SK-N-SH (cell line): ENCODE measurements around the gene CHKB. TPM values are rescaled to one million over a fixed set of nuclear protein-coding genes. Genes with fewer than 3 reads are reported as not detected.

ENCODE experiments used
- CTCF ChIA-PET: fragments of 300-600, 350-600 bp; formaldehyde crosslinking; extraction: SDS; loops from one replicate; lab custom pipeline; 2021; lab: Yijun Ruan, JAX
- POLR2A ChIA-PET: fragments of 350-600 bp; sonication (Branson Sonifier 250); formaldehyde crosslinking; extraction: SDS; loops from one replicate; lab custom pipeline; 2020; ENCODE audit warnings: antibody characterized with exemption, inconsistent platforms; lab: Yijun Ruan, JAX
- DNase-seq: peaks from one replicate; pipeline ENCODE4 v3.0.0; 2012
- H2AFZ ChIP-seq: fragments of 200-600 bp; sonication (generic); 2 replicates; pipeline ENCODE4 v1.8.1; 2016; ENCODE audit warnings: antibody characterized with exemption, mild to moderate bottlenecking, low read depth
- H3F3A ChIP-seq: fragments of 200-600 bp; sonication (generic); replicated peaks from 2 replicates; pipeline ENCODE3; 2016; ENCODE audit warnings: antibody characterized with exemption, mild to moderate bottlenecking; ENCODE audit not compliant: insufficient read depth
- H3K27ac ChIP-seq, 2 experiments: fragments of 200-500 bp in 1 of 2; fragments of 200-600 bp in 1 of 2; sonication (Bioruptor generic) in 1 of 2; sonication (generic), shearing (Covaris generic) in 1 of 2; 2 replicates each; pipeline versions ENCODE4 v1.5.1 to v1.6.1; 2014 to 2016; ENCODE audit warnings: low read depth in 2 of 2, inconsistent platforms in 1 of 2, low read length in 1 of 2, mild to moderate bottlenecking in 1 of 2, mixed read lengths in 1 of 2
- H3K27me3 ChIP-seq: fragments of 200-600 bp; sonication (generic), shearing (Covaris generic); 2 replicates; pipeline ENCODE4 v1.6.1; 2016; ENCODE audit warnings: mixed run types; ENCODE audit not compliant: insufficient read depth
- H3K36me3 ChIP-seq, 2 experiments: fragments of 200-500 bp in 1 of 2; fragments of 200-600 bp in 1 of 2; sonication (Bioruptor generic) in 1 of 2; sonication (generic) in 1 of 2; replicated peaks in 1 of 2; 2 replicates each; pipeline versions ENCODE3 to v1.5.1; 2014 to 2016; ENCODE audit warnings: low read length in 1 of 2, mild to moderate bottlenecking in 1 of 2; ENCODE audit not compliant: insufficient read depth in 2 of 2, control insufficient read depth in 1 of 2
- H3K4me1 ChIP-seq, 2 experiments: fragments of 200-500 bp in 1 of 2; fragments of 200-600 bp in 1 of 2; sonication (Bioruptor generic) in 1 of 2; sonication (generic), shearing (Covaris generic) in 1 of 2; 2 replicates each; pipeline versions ENCODE4 v1.5.1 to v1.6.1; 2014 to 2016; ENCODE audit warnings: low read depth in 1 of 2, low read length in 1 of 2, mixed run types in 1 of 2; ENCODE audit not compliant: insufficient read depth in 2 of 2, control insufficient read depth in 1 of 2
- H3K4me2 ChIP-seq: fragments of 200-600 bp; sonication (generic), shearing (Covaris generic); 2 replicates; pipeline ENCODE4 v1.6.1; 2017; ENCODE audit warnings: mixed run types
- H3K4me3 ChIP-seq, 2 experiments: fragments of 200-500 bp in 1 of 2; fragments of 200-600 bp in 1 of 2; sonication (Bioruptor generic) in 1 of 2; sonication (generic), shearing (Covaris generic) in 1 of 2; 2 replicates each; pipeline versions ENCODE4 v1.5.1 to v1.8.1; 2014 to 2016; ENCODE audit warnings: low read depth in 2 of 2, inconsistent platforms in 1 of 2, low read length in 1 of 2, mild to moderate bottlenecking in 1 of 2, mixed read lengths in 1 of 2, moderate library complexity in 1 of 2
- H3K79me2 ChIP-seq: fragments of 200-600 bp; sonication (generic); 2 replicates; pipeline ENCODE4 v1.8.1; 2017; ENCODE audit warnings: mild to moderate bottlenecking; ENCODE audit not compliant: insufficient read depth
- H3K9ac ChIP-seq: fragments of 200-600 bp; sonication (generic); 2 replicates; pipeline ENCODE4 v1.6.1; 2017; ENCODE audit warnings: mixed run types
- H3K9me2 ChIP-seq: fragments of 200-600 bp; sonication (generic); 2 replicates; pipeline ENCODE4 v1.6.1; 2017; ENCODE audit warnings: mixed run types
- H3K9me3 ChIP-seq: fragments of 200-600 bp; sonication (generic); 2 replicates; pipeline ENCODE4 v1.6.1; 2017; ENCODE audit warnings: mixed run types, mild to moderate bottlenecking, moderate library complexity
- H4K20me1 ChIP-seq: fragments of 200-600 bp; sonication (generic); 2 replicates; pipeline ENCODE4 v1.6.1; 2017; ENCODE audit warnings: mild to moderate bottlenecking, mixed run types; ENCODE audit not compliant: insufficient read depth
- CHD2 ChIP-seq: fragments of 150-350 bp; IDR thresholded peaks from 2 replicates; pipeline ENCODE4 v1.6.1; 2018; ENCODE audit warnings: low read length; ENCODE audit not compliant: partially characterized antibody
- ELF1 ChIP-seq: IDR thresholded peaks from 2 replicates; pipeline ENCODE4 v1.4.0; 2012
- EZH2phosphoT487 ChIP-seq: fragments of 200-600 bp; sonication (generic); IDR thresholded peaks from 2 replicates; pipeline ENCODE4 v1.6.1; 2017; ENCODE audit warnings: low read depth, mixed run types, mild to moderate bottlenecking, antibody characterized with exemption, moderate library complexity, borderline replicate concordance
- FOXJ3 ChIP-seq: sonication (generic); formaldehyde crosslinking; IDR thresholded peaks from 2 replicates; pipeline ENCODE4 v1.5.1; 2020; ENCODE audit warnings: mild to moderate bottlenecking, missing genetic modification reagents
- FOXM1 ChIP-seq: IDR thresholded peaks from 2 replicates; pipeline ENCODE4 v1.4.0; 2012; ENCODE audit warnings: low read depth, mild to moderate bottlenecking
- GABPA ChIP-seq: IDR thresholded peaks from 2 replicates; pipeline ENCODE4 v1.4.0; 2012; ENCODE audit warnings: low read depth, mild to moderate bottlenecking
- MEF2A ChIP-seq: IDR thresholded peaks from 2 replicates; pipeline ENCODE4 v1.4.0; 2012; ENCODE audit warnings: low read depth, borderline replicate concordance
- MXI1 ChIP-seq: IDR thresholded peaks from 2 replicates; pipeline ENCODE4 v1.6.1; 2012; ENCODE audit warnings: mild to moderate bottlenecking, low read depth, low read length, improper control_type of control experiment
- NRF1 ChIP-seq: IDR thresholded peaks from 2 replicates; pipeline ENCODE4 v1.6.1; 2012; ENCODE audit warnings: low read depth, mild to moderate bottlenecking, low read length
- RCOR1 ChIP-seq: fragments of 150-350 bp; IDR thresholded peaks from 2 replicates; pipeline ENCODE4 v1.6.1; 2017; ENCODE audit warnings: antibody characterized with exemption, low read length
- RFX5 ChIP-seq: IDR thresholded peaks from 2 replicates; pipeline ENCODE4 v1.6.1; 2012; ENCODE audit warnings: mild to moderate bottlenecking, improper control_type of control experiment, low read length
- SMC3 ChIP-seq: IDR thresholded peaks from 2 replicates; pipeline ENCODE4 v1.6.1; 2012; ENCODE audit warnings: low read depth, low read length, improper control_type of control experiment
- TEAD4 ChIP-seq: IDR thresholded peaks from 2 replicates; pipeline ENCODE4 v1.4.0; 2012; ENCODE audit warnings: mild to moderate bottlenecking, borderline replicate concordance; ENCODE audit not compliant: insufficient read depth
- YY1 ChIP-seq: IDR thresholded peaks from 2 replicates; pipeline ENCODE4 v1.4.0; 2012; ENCODE audit warnings: low read depth, mild to moderate bottlenecking
- WGBS: methylation state at CpG from one replicate; pipeline ENCODE4 v1.1.6; 2017; ENCODE audit warnings: low lambda C conversion rate; 5-methylcytosine and 5-hydroxymethylcytosine counted together
- polyA plus RNA-seq, 3 experiments: library from polyadenylated mRNA; depleted of rRNA; stranded (reverse); fragments of >200 nt; gene quantifications; 2 replicates each; pipeline ENCODE4 v1.2.3, GENCODE V29; 2012
- TF ChIP-seq, protein P1 (sequence below): IDR thresholded peaks from 2 replicates; pipeline ENCODE4 v1.4.0; 2012; ENCODE audit warnings: low read depth, borderline replicate concordance
- TF ChIP-seq, protein P2 (sequence below): fragments of 150-350 bp; IDR thresholded peaks from 2 replicates; pipeline ENCODE4 v1.6.1; 2017; ENCODE audit warnings: antibody characterized with exemption, low read length, low read depth, borderline replicate concordance
- TF ChIP-seq, protein P3 (sequence below): fragments of 200-600 bp; sonication (generic); IDR thresholded peaks from 2 replicates; pipeline ENCODE4 v1.6.1; 2017; ENCODE audit warnings: antibody characterized with exemption, mild to moderate bottlenecking, moderate library complexity

The CHKB gene
- polyA plus RNA-seq, 1 of the 3 experiments (the other 2 are of a cell fraction), result 39.6 TPM

DNA sequence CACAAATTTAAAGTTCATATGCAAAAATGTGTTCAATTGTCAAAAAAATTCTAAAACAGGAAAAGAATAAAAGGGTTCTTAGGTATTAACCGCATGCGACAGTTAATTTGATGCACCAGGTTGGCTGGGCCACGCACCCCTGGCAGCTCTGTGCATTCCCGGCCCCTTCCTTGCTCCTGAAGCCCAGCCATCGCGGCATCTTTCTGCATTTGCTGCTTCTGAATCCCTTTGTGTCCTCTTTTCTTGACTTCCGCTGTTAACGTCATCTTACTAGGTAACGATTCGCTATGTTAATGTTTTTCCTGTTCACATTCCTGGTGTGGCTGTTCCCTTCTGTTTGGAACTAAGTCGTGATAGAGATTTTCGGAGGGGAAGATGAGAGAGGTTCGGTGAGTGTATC, 44.9 kb downstream of the CHKB start:
- ChIA-PET CTCF (interaction anchor here (0.9 to 1.4 kb wide), 3 partner anchors 9 to 39 kb away, joined by 3 to 7 read pairs (median 3); partner anchors contain the start of gene SYCE3), POLR2A (no interaction called here)
- no peak overlapping the region for H3K27ac ChIP-seq

More for the DNA sequence above, 44.9 kb downstream of the CHKB start:
- Histone ChIP-seq H4K20me1 (no peaks in the 10 kb centered on the region), H3K27me3 (no peaks in the 10 kb centered on the region), H3K9me2 (no peaks in the 10 kb centered on the region), H2AFZ (no peak overlapping the region), H3K4me3 (no peak overlapping the region), H3K9ac (no peak overlapping the region), H3K4me1 (peaks cover 0 to 6% of the 10 kb centered on the region in 2 experiments; a peak in 1 of 4 replicates), H3K79me2 (no peaks in the 10 kb centered on the region), H3K9me3 (no peaks in the 10 kb centered on the region), H3K4me2 (no peak overlapping the region), H3F3A (peaks cover 7% of the 10 kb centered on the region), H3K36me3 (no peaks in the 10 kb centered on the region)
- DNase-seq, result peak; percentile 13
- 97% methylated on average over 13 of the region's 13 CpGs for WGBS
- no peak for TF ChIP-seq FOXJ3 (CRISPR knock-in tag)
- TF ChIP-seq MEF2A, result no peak
- no peak for TF ChIP-seq TEAD4
- TF ChIP-seq, protein P1, sequence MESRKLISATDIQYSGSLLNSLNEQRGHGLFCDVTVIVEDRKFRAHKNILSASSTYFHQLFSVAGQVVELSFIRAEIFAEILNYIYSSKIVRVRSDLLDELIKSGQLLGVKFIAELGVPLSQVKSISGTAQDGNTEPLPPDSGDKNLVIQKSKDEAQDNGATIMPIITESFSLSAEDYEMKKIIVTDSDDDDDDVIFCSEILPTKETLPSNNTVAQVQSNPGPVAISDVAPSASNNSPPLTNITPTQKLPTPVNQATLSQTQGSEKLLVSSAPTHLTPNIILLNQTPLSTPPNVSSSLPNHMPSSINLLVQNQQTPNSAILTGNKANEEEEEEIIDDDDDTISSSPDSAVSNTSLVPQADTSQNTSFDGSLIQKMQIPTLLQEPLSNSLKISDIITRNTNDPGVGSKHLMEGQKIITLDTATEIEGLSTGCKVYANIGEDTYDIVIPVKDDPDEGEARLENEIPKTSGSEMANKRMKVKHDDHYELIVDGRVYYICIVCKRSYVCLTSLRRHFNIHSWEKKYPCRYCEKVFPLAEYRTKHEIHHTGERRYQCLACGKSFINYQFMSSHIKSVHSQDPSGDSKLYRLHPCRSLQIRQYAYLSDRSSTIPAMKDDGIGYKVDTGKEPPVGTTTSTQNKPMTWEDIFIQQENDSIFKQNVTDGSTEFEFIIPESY, result no peak
- no peak for TF ChIP-seq SMC3
- TF ChIP-seq, protein P2, sequence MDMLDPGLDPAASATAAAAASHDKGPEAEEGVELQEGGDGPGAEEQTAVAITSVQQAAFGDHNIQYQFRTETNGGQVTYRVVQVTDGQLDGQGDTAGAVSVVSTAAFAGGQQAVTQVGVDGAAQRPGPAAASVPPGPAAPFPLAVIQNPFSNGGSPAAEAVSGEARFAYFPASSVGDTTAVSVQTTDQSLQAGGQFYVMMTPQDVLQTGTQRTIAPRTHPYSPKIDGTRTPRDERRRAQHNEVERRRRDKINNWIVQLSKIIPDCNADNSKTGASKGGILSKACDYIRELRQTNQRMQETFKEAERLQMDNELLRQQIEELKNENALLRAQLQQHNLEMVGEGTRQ, result no peak
- TF ChIP-seq, protein P3, sequence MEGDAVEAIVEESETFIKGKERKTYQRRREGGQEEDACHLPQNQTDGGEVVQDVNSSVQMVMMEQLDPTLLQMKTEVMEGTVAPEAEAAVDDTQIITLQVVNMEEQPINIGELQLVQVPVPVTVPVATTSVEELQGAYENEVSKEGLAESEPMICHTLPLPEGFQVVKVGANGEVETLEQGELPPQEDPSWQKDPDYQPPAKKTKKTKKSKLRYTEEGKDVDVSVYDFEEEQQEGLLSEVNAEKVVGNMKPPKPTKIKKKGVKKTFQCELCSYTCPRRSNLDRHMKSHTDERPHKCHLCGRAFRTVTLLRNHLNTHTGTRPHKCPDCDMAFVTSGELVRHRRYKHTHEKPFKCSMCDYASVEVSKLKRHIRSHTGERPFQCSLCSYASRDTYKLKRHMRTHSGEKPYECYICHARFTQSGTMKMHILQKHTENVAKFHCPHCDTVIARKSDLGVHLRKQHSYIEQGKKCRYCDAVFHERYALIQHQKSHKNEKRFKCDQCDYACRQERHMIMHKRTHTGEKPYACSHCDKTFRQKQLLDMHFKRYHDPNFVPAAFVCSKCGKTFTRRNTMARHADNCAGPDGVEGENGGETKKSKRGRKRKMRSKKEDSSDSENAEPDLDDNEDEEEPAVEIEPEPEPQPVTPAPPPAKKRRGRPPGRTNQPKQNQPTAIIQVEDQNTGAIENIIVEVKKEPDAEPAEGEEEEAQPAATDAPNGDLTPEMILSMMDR, result no peak
- TF ChIP-seq EZH2phosphoT487, result no peak
- no peak for TF ChIP-seq RCOR1
- TF ChIP-seq MXI1, result no peak
- no peak for TF ChIP-seq YY1
- TF ChIP-seq GABPA, result no peak
- no peak for TF ChIP-seq CHD2
- TF ChIP-seq NRF1, result no peak
- TF ChIP-seq FOXM1, result no peak
- TF ChIP-seq RFX5, result no peak
- TF ChIP-seq ELF1, result no peak
